CD4-positive, alpha-beta T cell treated with Interleukin-21 for 1 hour (primary cell): ENCODE data around the gene GADD45B.

Source experiments
- DNase-seq: peaks from one replicate; pipeline ENCODE4 v3.0.0-alpha.2; 2020

GADD45B gene

DNA sequence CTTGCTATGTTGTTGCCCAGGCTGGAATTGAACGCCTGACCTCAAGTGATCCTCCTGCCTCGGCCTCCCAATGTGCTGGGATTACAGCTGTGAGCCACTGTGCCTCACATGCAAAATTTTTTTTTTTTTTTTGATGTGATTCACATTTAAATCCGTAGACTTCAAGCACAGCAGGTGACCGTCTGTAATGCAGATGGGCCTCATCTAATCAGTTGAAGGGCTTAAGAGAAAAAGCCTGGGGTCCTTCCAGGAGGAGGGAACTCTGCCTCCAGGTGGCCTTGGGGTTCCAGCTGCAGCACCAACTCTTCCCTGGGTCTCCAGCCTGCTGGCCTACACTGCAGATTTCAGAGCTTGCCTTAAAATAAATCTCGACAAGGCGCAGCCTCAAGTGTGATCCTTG lies 43.6 kb downstream of the GADD45B start:
- no peak for DNase-seq

DNA sequence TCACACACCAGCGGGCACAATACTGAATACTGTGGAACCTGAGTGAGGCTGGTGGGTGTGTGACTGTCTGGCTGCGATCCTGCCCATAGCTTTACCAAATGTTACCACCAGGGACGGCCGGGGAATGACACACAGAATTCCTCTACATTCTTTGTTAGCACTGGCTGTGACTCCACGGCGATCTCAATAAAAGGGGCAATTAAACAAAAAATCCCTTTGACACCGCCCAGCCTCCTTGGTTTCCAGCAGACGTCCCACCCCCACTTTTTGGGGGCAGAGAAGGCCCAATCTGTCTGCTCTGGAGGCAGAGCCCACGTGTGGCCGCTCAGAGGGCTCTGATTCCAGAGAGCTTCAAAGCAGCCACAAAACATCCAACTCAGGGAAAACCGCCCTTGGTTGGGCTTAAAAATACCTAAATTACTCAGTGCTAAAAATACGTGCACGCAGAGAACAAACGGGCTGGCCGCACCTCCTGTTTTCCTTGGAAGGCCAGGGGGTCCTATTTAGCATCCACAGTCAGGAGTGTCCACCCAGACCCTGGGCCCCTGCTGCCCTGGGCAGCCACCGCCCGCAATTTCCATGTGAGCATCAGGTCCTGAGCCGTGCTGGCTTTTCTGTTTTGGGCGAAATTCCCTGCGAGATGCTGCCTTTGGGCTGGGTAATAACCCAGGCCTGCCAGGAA lies 47.8 kb downstream of the GADD45B start:
- DNase-seq = no peak

DNA sequence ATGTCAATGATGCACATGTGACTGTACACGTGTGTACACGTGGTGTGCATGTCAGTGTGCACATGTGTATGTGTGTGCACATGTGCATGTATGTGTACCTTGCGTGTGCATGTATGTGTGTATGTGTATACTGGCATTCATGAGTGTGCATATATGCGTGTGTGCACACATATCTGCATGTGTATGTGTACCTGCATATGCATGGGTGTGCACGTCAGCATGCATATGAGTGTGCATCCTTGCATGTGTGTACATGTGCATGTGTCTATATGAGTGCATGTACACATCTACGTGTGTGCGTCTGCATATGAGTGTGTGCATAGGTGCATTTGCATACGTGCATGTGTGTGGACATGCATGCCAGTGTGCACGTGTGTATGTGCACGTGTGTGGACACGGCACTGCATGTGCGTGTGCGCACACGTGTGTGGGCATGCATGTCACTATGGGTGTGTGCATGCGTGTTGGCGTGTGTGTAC lies 48.5 kb downstream of the GADD45B start:
- DNase-seq = no peak

DNA sequence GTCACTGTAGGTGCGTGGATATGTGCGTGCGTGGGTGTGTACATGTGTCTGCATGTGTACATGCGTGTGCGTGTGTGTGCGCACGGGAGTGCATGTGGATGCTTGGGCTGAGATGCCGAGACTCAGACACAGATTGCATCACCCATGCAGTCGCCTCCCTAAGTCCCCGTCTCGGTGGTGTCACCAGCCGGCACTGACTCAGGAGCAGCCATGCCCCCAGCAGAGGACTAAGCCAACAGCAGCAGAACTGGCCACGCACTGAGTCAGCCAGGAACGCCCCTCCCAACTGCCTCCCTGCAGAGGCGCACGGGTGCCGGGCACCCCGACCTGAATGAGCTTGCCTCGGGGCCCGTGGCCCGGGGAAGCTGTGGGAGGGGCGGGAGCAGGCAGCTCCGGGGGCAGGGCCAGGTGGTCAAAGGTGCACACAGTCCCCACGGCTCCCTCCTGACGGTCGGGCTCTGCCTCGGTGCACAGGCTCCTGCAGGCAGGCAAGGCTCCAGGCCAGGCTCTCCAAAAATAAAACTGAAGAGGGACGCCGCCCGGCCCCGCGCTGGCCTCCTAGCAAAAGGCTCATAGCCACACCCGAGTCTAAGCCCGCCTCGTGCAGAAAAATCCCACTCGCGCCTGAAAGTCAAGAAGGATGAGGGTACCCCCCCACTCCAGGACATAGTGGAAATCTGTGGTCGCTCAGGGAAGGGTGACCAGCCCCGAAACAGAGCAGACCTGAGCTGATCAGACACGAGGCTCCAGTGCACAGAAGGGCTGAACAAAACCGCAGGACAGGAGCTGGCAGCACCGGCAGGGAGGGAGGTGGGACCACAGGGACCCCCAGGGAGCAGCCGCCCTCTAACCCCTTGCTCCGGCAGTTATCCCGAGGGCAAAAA lies 49.2 kb downstream of the GADD45B start:
- DNase-seq = no peak

DNA sequence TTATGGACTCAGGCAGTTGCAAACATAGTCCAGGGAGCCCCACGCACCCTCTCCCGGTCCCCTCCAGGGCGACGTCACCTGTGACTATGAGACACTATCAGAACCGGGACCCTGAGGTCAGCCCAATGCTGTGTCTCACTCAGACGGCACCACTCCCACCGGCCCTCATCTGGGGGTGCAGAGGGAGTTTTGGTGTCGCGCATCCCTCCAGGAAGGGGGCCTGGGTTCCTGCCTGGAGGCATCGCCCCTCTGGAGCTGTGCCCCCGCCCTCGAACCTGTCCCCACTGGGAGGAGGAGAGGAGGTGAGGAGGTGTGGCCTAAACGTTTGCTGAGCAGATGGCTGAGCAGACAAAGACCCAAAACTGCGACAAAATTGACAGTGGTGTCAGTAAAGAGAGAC lies 51.2 kb downstream of the GADD45B start:
- DNase-seq = no peak

DNA sequence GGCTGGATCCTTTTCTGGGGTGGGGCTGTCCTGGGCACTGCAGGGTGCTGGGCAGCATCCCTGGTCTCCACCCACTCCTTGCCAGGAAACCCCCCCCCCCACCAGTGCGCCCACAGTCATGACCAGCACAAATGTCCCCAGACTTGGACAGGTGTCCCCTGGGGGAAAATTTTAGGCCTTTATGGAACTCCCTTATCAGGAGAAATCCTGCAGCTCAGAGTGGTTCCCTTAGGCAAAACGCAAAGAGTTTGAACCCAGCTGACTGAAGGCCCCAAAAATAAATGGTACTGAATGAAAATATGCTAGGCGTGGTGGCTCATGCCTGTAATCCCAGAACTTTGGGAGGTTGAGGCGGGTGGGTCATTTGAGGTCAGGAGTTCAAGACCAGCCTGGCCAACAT lies 51.8 kb downstream of the GADD45B start:
- DNase-seq = no peak
